Body of pancreas (tissue), 4 donors: ENCODE data around the gene ZNF644.
"Not testable (repeated sequence)": the region's sequence is repeated elsewhere in the genome, so short reads cannot be mapped to it uniquely, and the experiment has no call there.

Experiments
- POLR2A ChIP-seq, 3 donors: fragments of 450-650 bp; IDR thresholded peaks; one replicate each; pipeline ENCODE4 v1.6.1; 2016; ENCODE audit warnings: antibody characterized with exemption in 3 of 3, mild to moderate bottlenecking in 2 of 3
- TF ChIP-seq, protein P1 (sequence below), 7 experiments: fragments of 450-650 bp in 4 of 7; fragments of 200-600 bp in 3 of 7; sonication (generic) in 3 of 7; IDR thresholded peaks; one replicate each; pipeline ENCODE4 v1.5.1; 2016 to 2019; ENCODE audit warnings: antibody characterized with exemption in 7 of 7

DNA sequence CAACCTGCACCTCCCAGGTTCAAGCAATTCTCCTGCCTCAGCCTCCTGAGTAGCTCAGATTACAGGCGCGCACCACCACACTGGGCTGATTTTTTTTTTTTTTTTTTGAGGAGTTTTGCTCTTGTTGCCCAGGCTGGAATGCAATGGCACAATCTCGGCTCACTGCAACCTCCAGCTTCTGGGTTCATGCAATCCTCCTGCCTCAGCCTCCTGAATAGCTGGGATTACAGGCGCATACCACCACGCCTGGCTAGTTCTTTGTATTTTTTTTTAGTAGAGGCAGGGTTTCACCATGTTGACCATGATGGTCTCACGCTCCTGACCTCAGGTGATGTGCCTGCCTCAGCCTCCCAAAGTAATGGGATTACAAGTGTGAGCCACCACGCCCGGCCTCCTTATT lies 93.6 kb downstream of the ZNF644 start:
- TF ChIP-seq, protein P1, sequence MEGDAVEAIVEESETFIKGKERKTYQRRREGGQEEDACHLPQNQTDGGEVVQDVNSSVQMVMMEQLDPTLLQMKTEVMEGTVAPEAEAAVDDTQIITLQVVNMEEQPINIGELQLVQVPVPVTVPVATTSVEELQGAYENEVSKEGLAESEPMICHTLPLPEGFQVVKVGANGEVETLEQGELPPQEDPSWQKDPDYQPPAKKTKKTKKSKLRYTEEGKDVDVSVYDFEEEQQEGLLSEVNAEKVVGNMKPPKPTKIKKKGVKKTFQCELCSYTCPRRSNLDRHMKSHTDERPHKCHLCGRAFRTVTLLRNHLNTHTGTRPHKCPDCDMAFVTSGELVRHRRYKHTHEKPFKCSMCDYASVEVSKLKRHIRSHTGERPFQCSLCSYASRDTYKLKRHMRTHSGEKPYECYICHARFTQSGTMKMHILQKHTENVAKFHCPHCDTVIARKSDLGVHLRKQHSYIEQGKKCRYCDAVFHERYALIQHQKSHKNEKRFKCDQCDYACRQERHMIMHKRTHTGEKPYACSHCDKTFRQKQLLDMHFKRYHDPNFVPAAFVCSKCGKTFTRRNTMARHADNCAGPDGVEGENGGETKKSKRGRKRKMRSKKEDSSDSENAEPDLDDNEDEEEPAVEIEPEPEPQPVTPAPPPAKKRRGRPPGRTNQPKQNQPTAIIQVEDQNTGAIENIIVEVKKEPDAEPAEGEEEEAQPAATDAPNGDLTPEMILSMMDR (IDR thresholded peaks at IDR 0.05): not testable (repeated sequence)
- not testable (repeated sequence) for TF ChIP-seq POLR2A (IDR thresholded peaks at IDR 0.05)
